Measurements from ENCODE around the gene JARID2. TPM values are rescaled to one million over a fixed set of nuclear protein-coding genes. Genes with fewer than 3 reads are reported as not detected.
A peak's percentile ranks its signal among the peaks of the same experiment; 100 is the strongest.

The JARID2 gene
- total RNA-seq, 4 donors from 2014 or later = 6.6 to 8.1 (median 7.5) TPM

DNA sequence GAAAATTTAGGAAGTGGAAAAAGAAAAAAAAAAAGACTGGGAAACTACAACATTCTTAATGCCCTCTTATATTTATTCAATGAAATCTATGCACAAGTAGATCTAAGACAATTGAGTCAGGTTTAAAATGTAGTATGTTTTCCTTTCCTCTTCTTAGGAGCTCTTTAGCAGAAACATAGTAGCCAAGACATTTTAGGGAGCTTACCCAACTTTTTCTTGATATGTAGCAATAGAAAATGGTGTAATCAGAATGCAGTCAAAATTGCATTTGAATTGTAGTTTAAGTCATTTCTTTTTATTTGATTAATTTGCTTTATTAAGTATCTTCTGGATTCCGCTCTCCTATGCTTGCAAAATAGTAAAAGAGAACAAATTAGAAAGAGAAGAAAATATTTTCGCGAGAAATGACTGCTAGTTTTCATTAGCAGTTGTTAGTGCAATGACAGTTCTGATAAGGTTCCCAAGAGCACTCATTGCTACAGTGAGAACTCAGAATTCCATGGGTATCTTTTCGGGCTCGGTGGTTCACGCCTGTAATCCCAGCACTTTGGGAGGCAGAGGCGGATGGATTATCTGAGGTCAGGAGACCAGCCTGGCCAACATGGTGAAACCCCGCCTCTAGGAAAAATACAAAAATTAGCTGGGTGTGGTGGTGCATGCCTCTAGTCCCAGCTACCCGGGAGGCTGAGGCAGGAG is 52.2 kb downstream of the JARID2 start:
- Histone ChIP-seq H3K27me3 (no peaks in the 10 kb centered on the region), H3K4me3 (replicated peaks in 1 of 3) (no peak overlapping the region), H3K4me1 (peaks cover 1 to 19% of the 10 kb centered on the region in 2 donors), H3K36me3 (no peaks in the 10 kb centered on the region), H3K9me3 (no peaks in the 10 kb centered on the region), H3K27ac (no peak overlapping the region)
- intact Hi-C loops (cut with DNase I) = no loop called here
- 86 to 90% methylated on average over 9 of the region's 9 CpGs for WGBS, 2 donors
- TF ChIP-seq CTCF (IDR thresholded peaks at IDR 0.05) = no peak
- TF ChIP-seq POLR2A (IDR thresholded peaks at IDR 0.05) = no peak
- no peak for DNase-seq

DNA sequence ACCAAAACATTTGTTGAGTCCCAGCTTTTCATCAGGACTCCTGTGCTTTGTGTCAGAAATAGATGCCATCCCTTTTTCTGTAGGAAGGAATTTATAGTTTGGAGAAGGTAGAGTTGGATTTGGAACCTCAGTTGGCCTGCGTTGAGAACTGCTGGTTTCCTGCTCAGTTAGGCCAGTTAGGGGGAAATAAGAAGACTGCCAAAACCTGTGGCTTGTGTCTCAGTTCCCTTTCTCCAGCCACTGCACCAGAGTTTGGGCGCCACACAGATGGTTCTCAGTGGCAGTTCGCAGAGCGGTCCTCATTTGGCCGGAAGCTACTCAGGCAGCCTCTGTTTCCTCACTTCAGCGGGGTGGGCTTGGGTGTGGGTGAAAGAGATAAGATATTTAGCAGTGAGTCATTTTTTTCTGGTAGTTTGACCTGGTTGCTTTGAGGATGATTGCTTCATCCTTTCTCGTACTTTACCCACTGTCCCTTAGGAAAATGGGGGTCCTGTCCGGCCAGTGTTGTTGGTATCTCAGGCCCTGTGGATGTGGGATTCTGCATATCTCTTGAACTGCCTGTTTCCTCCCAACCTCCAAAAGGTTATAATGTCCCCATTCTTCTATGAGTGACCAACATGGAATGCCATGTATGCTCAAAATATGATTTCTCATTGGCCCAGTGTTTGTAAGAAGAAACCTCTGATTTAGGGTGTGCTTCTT is 53.7 kb downstream of the JARID2 start:
- H3K4me3 ChIP-seq (replicated peaks in 1 of 3) = no peak overlapping the region
- H3K4me1 ChIP-seq = peaks cover 9 to 24% of the 10 kb centered on the region in 2 donors
- no peak overlapping the region for H3K27ac ChIP-seq
- TF ChIP-seq POLR2A (IDR thresholded peaks at IDR 0.05) (no peak), CTCF (IDR thresholded peaks at IDR 0.05) (no peak)
- no peaks in the 10 kb centered on the region for H3K9me3 ChIP-seq
- no peaks in the 10 kb centered on the region for H3K27me3 ChIP-seq
- WGBS, 2 donors = 74 to 91% methylated on average over 8 of the region's 8 CpGs
- no peak for DNase-seq
- no peaks in the 10 kb centered on the region for H3K36me3 ChIP-seq
- intact Hi-C loops (cut with DNase I) = no loop called here

DNA sequence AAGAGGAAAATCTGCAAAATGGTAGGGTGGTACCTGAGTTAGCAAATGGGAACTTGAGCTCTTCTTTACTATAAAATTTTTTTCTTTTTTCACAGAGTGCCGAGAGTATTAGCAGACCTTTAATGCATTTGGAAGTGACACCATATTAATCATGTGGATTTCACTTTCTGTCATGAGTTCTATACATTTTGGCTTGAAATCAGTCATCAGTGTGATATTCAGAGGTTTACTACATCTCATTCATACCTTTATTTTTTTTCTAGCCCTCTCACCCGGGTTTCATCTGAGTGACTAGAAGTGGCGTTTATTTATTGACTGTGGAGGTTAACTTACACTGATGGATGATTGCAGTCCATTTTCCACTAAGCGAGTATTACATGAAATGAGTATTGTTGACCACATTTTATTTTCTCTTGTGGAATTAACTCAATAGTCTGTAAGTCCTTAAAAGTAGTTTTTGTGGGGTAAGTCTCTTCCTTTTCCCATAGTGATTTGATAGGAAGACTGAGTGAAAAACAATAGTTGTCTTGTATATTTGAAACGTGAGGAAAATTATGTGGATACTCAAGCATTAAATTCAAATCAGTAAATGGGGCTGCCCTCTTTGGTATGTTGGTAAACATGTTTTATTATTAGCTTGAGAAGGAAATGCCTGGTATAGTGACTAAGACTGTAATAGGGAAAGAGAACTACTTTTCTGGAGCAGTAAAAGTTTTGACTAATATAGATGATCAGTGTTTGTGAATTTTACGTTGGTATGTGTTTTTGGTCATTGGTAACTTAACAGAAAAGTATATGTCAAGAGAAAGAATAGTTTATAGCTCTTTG is 55.5 kb downstream of the JARID2 start:
- Histone ChIP-seq H3K27ac (no peak overlapping the region), H3K9me3 (no peaks in the 10 kb centered on the region), H3K4me3 (replicated peaks in 1 of 3) (no peak overlapping the region), H3K4me1 (peaks cover 9 to 38% of the 10 kb centered on the region in 2 donors), H3K36me3 (no peaks in the 10 kb centered on the region), H3K27me3 (no peaks in the 10 kb centered on the region)
- no peak for TF ChIP-seq POLR2A (IDR thresholded peaks at IDR 0.05)
- TF ChIP-seq CTCF (IDR thresholded peaks at IDR 0.05) = no peak
- intact Hi-C loops (cut with DNase I) = no loop called here
- DNase-seq = no peak
- WGBS, 2 donors = 80 to 86% methylated on average over 6 of the region's 6 CpGs

DNA sequence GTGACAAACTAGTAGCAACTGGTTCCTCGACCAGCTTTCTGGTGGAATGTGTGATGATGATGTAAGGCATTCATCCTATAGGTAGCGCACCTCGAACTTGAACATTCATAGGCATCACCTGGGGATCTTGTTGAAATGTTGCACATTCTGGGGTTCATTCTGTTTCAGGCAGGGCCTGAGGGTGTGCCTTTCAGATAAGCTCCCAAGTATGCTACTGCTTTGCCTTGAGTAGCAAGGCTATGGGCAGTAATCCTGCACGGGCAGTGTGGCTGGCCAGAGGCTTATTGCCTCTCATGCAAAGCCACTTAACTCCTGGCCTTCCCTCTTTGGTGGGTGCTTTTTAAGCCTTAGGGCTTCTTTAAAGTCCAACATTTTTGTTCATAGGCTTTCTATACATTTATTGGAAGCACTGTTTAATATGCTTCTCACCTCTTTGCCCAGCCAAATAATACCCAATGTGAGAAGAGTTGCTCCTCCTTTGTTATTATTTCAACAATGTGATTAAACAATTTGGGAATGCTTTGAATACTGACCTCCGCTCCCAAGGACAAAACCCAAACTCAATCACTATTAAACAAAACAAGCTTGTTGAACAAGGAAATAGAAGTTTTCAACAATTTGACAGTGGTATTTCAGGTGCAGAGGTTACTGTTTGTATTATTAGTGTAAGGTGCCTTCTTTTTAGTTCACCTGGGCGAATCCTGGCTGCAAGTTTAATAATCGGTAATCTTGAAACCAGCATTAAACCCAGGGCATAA is 57.5 kb downstream of the JARID2 start:
- Histone ChIP-seq H3K27ac (no peak overlapping the region), H3K9me3 (no peaks in the 10 kb centered on the region), H3K36me3 (no peaks in the 10 kb centered on the region), H3K27me3 (no peaks in the 10 kb centered on the region), H3K4me3 (replicated peaks in 1 of 3) (no peak overlapping the region), H3K4me1 (peaks cover 9 to 30% of the 10 kb centered on the region in 2 donors)
- TF ChIP-seq CTCF (IDR thresholded peaks at IDR 0.05) (no peak), POLR2A (IDR thresholded peaks at IDR 0.05) (no peak)
- intact Hi-C loops (cut with DNase I) = no loop called here
- DNase-seq = peak; percentile 33 to 52
- WGBS, 2 donors = 80 to 83% methylated on average over 7 of the region's 7 CpGs

All from thyroid gland (tissue), 4 donors.